Measurements from ENCODE around the gene AP5M1. TPM values are rescaled to one million over a fixed set of nuclear protein-coding genes. Genes with fewer than 3 reads are reported as not detected.

AP5M1 gene
- total and polyA plus RNA-seq, 7 experiments from 2014 or later: 35.6 to 62.8 (median 44.2) TPM

DNA sequence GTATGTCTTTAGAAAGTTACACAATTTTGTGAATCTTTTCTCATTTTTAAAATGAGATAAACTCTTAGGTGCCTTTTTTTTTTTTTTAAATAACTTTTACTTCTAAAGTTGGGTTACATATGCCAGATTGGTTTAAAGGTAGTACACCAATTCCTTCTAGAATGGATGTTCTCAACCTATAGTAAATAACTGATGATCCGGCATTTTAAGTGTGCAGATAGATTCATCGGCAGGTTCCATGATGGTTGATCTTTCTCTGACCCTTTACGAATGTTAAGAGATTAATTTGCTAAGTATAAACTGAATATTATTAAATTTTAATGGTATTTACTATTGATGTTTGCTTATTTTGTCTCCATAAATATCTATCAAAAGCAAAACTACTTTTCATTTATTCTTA lies 8.3 kb downstream of the AP5M1 start:
- ATAC-seq: no peak
- peaks cover 12 to 33% (median 16%) of the 10 kb centered on the region in 5 donors for H3K36me3 Mint-ChIP-seq
- H3K27ac ChIP-seq (ENCODE audit: low read depth, low read length): no peak overlapping the region
- no peak for DNase-seq
- H3K4me1 Mint-ChIP-seq: peaks cover 3 to 51% (median 20%) of the 10 kb centered on the region in 7 donors
- no peak overlapping the region for H3K27ac Mint-ChIP-seq
- no peak overlapping the region for H3K4me3 Mint-ChIP-seq
- H3K4me1 ChIP-seq (ENCODE audit: control insufficient read depth in 2 of 2, insufficient read depth in 2 of 2, low read length in 2 of 2): no peaks in the 10 kb centered on the region
- no peaks in the 10 kb centered on the region for H3K9me3 Mint-ChIP-seq
- H3K27me3 ChIP-seq (ENCODE audit: control insufficient read depth in 2 of 2, insufficient read depth in 2 of 2, low read length in 2 of 2): no peaks in the 10 kb centered on the region
- intact Hi-C loops (cut with micrococcal nuclease): no loop called here
- POLR2A ChIA-PET: no interaction called here
- no peaks in the 10 kb centered on the region for H3K9me3 ChIP-seq (ENCODE audit: control insufficient read depth in 2 of 3, low read length in 3 of 3)
- peaks cover 0 to 25% (median 0%) of the 10 kb centered on the region in 3 experiments for H3K36me3 ChIP-seq (ENCODE audit: control insufficient read depth in 2 of 3, insufficient read depth in 3 of 3, low read length in 3 of 3)
- CTCF ChIA-PET: no interaction called here
- no peak overlapping the region for H3K4me3 ChIP-seq (ENCODE audit: low read length)
- no peaks in the 10 kb centered on the region for H3K27me3 Mint-ChIP-seq

DNA sequence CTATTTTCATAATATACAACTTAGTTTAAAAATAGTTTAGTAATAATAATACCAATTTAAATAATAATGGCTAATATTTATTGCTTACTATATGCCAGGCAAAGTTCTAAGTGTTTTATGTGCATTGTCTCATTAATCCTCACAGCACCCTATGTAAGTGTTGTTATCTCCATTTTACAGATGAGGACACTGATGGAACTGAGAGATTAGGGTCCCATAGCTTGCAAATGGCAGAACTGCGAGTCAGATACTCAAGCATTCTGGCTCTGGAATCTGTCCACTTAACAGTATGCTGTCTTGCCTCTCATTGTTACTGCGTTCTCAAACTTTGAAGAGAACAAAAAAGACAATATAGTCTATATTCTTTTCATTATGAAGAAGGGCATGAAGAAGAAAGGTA lies 19.0 kb downstream of the AP5M1 start:
- intact Hi-C loops (cut with micrococcal nuclease): loop anchor here in 1 of 2 donors (5.0 kb wide), 1 partner anchor 55 kb away; no protein-coding TSS in a partner anchor
- no peaks in the 10 kb centered on the region for H3K4me1 Mint-ChIP-seq
- Histone ChIP-seq H3K27me3 (ENCODE audit: control insufficient read depth in 2 of 2, insufficient read depth in 2 of 2, low read length in 2 of 2) (no peaks in the 10 kb centered on the region), H3K9me3 (ENCODE audit: control insufficient read depth in 2 of 3, low read length in 3 of 3) (no peaks in the 10 kb centered on the region), H3K4me3 (ENCODE audit: low read length) (no peak overlapping the region), H3K36me3 (ENCODE audit: control insufficient read depth in 2 of 3, insufficient read depth in 3 of 3, low read length in 3 of 3) (peaks cover 4 to 38% (median 17%) of the 10 kb centered on the region in 3 experiments), H3K4me1 (ENCODE audit: control insufficient read depth in 2 of 2, insufficient read depth in 2 of 2, low read length in 2 of 2) (no peaks in the 10 kb centered on the region), H3K27ac (ENCODE audit: low read depth, low read length) (no peak overlapping the region)
- peaks cover 0 to 33% (median 10%) of the 10 kb centered on the region in 5 donors for H3K36me3 Mint-ChIP-seq
- no peak overlapping the region for H3K27ac Mint-ChIP-seq
- ChIA-PET POLR2A (interaction anchor here (1.0 kb wide), 1 partner anchor 19 kb away, joined by 5 read pairs; the partner anchor contains the start of genes AP5M1 and EXOC5), CTCF (interaction anchor here (0.6 kb wide), 1 partner anchor 75 kb away, joined by 3 read pairs; no protein-coding TSS in a partner anchor)
- DNase-seq (no peak), ATAC-seq (no peak)
- H3K9me3 Mint-ChIP-seq: no peaks in the 10 kb centered on the region
- H3K27me3 Mint-ChIP-seq: no peaks in the 10 kb centered on the region
- H3K4me3 Mint-ChIP-seq: no peak overlapping the region

DNA sequence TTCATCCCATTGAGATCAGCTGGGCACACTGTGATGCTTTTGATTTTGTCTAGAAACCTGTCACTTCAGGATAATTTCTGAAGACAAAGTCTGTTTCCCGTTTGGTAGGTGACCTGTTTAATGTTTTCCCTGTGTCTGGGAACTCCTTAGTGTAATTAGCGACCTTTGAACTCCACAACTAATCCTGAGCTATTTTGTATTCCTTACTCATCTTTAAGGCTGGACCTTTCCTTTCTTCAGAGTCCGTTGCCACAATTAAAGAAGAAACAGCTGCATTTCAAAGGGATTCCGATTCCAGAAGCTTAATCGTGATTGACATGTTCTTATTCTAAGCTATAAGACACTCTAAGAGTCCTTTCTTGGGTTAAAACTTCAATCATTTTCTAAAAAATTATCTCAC lies 22.0 kb downstream of the AP5M1 start:
- no peak overlapping the region for H3K4me3 Mint-ChIP-seq
- no peak overlapping the region for H3K27ac ChIP-seq (ENCODE audit: low read depth, low read length)
- peaks cover 0 to 13% (median 0%) of the 10 kb centered on the region in 5 donors for H3K36me3 Mint-ChIP-seq
- intact Hi-C loops (cut with micrococcal nuclease): loop anchor here in 1 of 2 donors (5.0 to 10.0 kb wide), 2 partner anchors 83 to 226 kb away; no protein-coding TSS in a partner anchor
- POLR2A ChIA-PET: no interaction called here
- CTCF ChIA-PET: interaction anchor here (0.5 kb wide), 1 partner anchor 1712 kb away, joined by 4 read pairs; no protein-coding TSS in a partner anchor
- H3K9me3 Mint-ChIP-seq: no peaks in the 10 kb centered on the region
- H3K36me3 ChIP-seq (ENCODE audit: control insufficient read depth in 2 of 3, insufficient read depth in 3 of 3, low read length in 3 of 3): peaks cover 4 to 19% (median 12%) of the 10 kb centered on the region in 3 experiments
- no peaks in the 10 kb centered on the region for H3K9me3 ChIP-seq (ENCODE audit: control insufficient read depth in 2 of 3, low read length in 3 of 3)
- no peak overlapping the region for H3K27ac Mint-ChIP-seq
- no peak overlapping the region for H3K4me3 ChIP-seq (ENCODE audit: low read length)
- H3K4me1 ChIP-seq (ENCODE audit: control insufficient read depth in 2 of 2, insufficient read depth in 2 of 2, low read length in 2 of 2): no peaks in the 10 kb centered on the region
- DNase-seq (no peak), ATAC-seq (no peak)
- no peaks in the 10 kb centered on the region for H3K4me1 Mint-ChIP-seq
- H3K27me3 ChIP-seq (ENCODE audit: control insufficient read depth in 2 of 2, insufficient read depth in 2 of 2, low read length in 2 of 2): no peaks in the 10 kb centered on the region
- H3K27me3 Mint-ChIP-seq: no peaks in the 10 kb centered on the region

DNA sequence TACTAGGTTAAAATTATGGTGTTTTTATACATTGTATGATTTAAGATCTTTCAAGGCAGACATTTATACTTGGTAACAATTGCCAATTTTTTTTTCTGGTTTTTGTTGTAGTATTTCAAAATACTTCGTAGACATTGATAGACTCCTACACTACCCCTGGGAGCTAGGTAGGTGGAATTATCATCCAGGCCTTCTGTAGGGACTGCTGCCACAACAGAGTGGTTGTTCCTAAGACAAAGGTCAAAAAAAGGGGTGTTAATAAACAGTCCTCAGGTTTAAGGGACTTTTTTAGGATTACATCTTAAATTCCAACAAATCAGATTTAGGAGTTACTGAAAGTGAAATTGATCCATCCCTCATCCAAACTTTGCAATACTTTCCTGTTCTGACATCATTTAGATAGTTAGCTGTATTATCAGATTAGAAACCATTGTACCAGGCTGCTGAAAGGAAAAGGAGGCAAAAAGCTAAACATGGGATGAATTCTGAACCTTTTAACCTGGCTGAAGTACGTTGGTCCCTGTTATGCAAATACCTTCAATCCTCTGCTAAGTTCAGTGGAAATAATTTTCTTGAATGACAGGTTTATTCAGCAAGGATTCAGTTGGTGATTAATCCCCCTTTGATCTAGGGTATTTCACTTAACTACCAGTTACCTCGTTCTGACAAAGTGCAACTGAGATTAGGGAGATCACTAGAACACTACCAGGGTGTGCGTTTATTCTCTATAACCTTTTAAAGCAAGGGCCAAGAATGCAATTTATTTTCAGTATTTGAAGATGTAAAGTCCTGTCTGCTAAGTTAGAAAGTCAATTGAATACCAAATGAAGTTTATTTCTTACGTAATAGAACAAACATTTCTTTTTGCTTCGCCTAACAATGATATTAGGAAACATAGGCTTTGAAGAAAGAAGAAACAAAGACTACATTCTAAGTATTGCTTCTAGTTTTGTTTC lies 23.2 kb downstream of the AP5M1 start:
- DNase-seq (no peak), ATAC-seq (no peak)
- H3K4me1 ChIP-seq (ENCODE audit: control insufficient read depth in 2 of 2, insufficient read depth in 2 of 2, low read length in 2 of 2): no peaks in the 10 kb centered on the region
- H3K27ac ChIP-seq (ENCODE audit: low read depth, low read length): no peak overlapping the region
- no peaks in the 10 kb centered on the region for H3K9me3 Mint-ChIP-seq
- CTCF ChIA-PET: no interaction called here
- no peaks in the 10 kb centered on the region for H3K27me3 ChIP-seq (ENCODE audit: control insufficient read depth in 2 of 2, insufficient read depth in 2 of 2, low read length in 2 of 2)
- no peaks in the 10 kb centered on the region for H3K27me3 Mint-ChIP-seq
- H3K4me1 Mint-ChIP-seq: no peaks in the 10 kb centered on the region
- H3K9me3 ChIP-seq (ENCODE audit: control insufficient read depth in 2 of 3, low read length in 3 of 3): no peaks in the 10 kb centered on the region
- POLR2A ChIA-PET: interaction anchor here (0.5 kb wide), 1 partner anchor 690 kb away, joined by 3 read pairs; no protein-coding TSS in a partner anchor
- peaks cover 4 to 13% (median 4%) of the 10 kb centered on the region in 3 experiments for H3K36me3 ChIP-seq (ENCODE audit: control insufficient read depth in 2 of 3, insufficient read depth in 3 of 3, low read length in 3 of 3)
- no peak overlapping the region for H3K4me3 Mint-ChIP-seq
- H3K36me3 Mint-ChIP-seq: peaks cover 0 to 13% (median 0%) of the 10 kb centered on the region in 5 donors
- no peak overlapping the region for H3K4me3 ChIP-seq (ENCODE audit: low read length)
- intact Hi-C loops (cut with micrococcal nuclease): loop anchor here in 1 of 2 donors (5.0 to 10.0 kb wide), 2 partner anchors 85 to 227 kb away; no protein-coding TSS in a partner anchor
- peak overlapping the region in 4 of 9 donors; percentile 5 to 41 (median 13) for H3K27ac Mint-ChIP-seq

DNA sequence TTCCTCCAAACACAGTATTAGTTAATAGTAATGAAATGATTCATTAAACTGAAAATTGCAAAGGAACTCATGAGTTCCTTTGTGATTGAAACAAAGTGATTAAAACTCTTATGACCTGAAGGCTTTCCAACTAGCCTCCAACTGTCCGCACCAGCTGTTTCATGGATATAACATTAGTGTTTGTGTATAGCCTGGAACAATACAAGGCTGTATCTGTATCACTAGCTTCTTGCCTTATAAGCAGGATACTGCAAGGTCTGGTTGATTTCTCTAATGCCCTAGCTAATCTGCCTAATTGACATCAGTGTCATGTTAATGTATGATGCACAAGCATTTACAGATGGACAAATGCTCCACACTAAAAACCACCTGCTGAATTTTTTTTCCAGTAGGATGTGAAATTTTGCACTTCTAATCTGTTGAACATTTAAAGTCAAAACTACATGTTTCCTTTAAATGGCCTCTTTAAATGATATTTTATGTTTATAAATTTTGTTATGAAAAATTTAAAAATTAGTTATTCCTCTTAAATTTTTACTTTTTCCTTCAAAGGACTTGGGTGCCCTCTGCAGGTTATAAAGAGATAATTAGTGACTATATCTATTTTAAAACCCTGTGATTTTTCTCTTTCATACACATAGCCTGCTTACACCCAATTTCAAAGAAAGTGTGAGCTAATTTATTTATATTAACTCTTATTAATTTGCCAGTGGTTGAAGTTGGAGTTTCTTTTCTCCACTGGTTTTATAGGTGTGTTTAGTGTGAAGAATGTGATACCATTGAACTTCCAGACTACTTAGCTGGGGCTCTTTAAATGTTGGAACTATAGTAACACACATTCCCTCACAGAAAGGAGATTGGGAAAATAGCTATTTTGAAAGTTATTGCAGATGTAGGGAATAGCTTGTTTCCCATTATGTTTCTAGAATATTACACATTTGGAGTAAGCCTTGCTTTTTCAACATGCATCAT lies 25.4 kb downstream of the AP5M1 start:
- ChIA-PET POLR2A (no interaction called here), CTCF (interaction anchor here (0.6 to 2.5 kb wide), 4 partner anchors 21 to 803 kb away, joined by 3 to 8 read pairs (median 4); no protein-coding TSS in a partner anchor)
- no peaks in the 10 kb centered on the region for H3K27me3 ChIP-seq (ENCODE audit: control insufficient read depth in 2 of 2, insufficient read depth in 2 of 2, low read length in 2 of 2)
- no peaks in the 10 kb centered on the region for H3K4me1 ChIP-seq (ENCODE audit: control insufficient read depth in 2 of 2, insufficient read depth in 2 of 2, low read length in 2 of 2)
- intact Hi-C loops (cut with micrococcal nuclease): loop anchor here in 1 of 2 donors (1.0 to 10.0 kb wide), 3 partner anchors 87 to 804 kb away; no protein-coding TSS in a partner anchor
- H3K9me3 ChIP-seq (ENCODE audit: control insufficient read depth in 2 of 3, low read length in 3 of 3): no peaks in the 10 kb centered on the region
- Mint-ChIP-seq H3K9me3 (no peaks in the 10 kb centered on the region), H3K4me1 (no peaks in the 10 kb centered on the region), H3K27ac (no peak overlapping the region), H3K27me3 (no peaks in the 10 kb centered on the region), H3K4me3 (no peak overlapping the region), H3K36me3 (peaks cover 0 to 11% (median 0%) of the 10 kb centered on the region in 5 donors)
- no peak overlapping the region for H3K27ac ChIP-seq (ENCODE audit: low read depth, low read length)
- no peak overlapping the region for H3K4me3 ChIP-seq (ENCODE audit: low read length)
- H3K36me3 ChIP-seq (ENCODE audit: control insufficient read depth in 2 of 3, insufficient read depth in 3 of 3, low read length in 3 of 3): peaks cover 0 to 9% (median 0%) of the 10 kb centered on the region in 3 experiments
- no peak for ATAC-seq
- DNase-seq: peak in 2 of 9 donors; percentile 2 to 7

DNA sequence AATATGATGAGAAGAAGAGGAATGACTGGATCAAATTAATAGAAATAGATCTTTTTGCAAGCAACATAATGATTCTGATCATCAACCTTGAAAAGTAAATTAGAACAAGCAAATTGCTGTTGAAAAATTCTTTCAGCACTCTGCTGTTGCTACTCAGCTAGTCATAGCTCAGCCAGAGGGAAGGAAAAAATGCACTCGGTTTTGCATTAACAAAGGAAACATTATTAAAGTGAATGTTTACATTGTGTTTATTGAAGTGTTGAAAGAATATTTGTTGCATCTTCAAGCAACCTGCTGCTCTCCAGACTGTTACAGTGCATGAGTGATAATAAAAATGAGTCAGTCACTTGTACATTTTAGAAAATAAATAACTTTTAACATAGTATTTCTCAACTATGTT lies 26.5 kb downstream of the AP5M1 start:
- peaks cover 0 to 7% (median 0%) of the 10 kb centered on the region in 5 donors for H3K36me3 Mint-ChIP-seq
- no peaks in the 10 kb centered on the region for H3K27me3 Mint-ChIP-seq
- no peaks in the 10 kb centered on the region for H3K4me1 Mint-ChIP-seq
- CTCF ChIA-PET: interaction anchor here (0.7 to 2.5 kb wide), 3 partner anchors 20 to 805 kb away, joined by 3 to 8 read pairs (median 4); no protein-coding TSS in a partner anchor
- POLR2A ChIA-PET: no interaction called here
- ATAC-seq (no peak), DNase-seq (no peak)
- no peaks in the 10 kb centered on the region for H3K27me3 ChIP-seq (ENCODE audit: control insufficient read depth in 2 of 2, insufficient read depth in 2 of 2, low read length in 2 of 2)
- H3K27ac ChIP-seq (ENCODE audit: low read depth, low read length): no peak overlapping the region
- H3K36me3 ChIP-seq (ENCODE audit: control insufficient read depth in 2 of 3, insufficient read depth in 3 of 3, low read length in 3 of 3): no peaks in the 10 kb centered on the region
- no peak overlapping the region for H3K27ac Mint-ChIP-seq
- H3K4me3 ChIP-seq (ENCODE audit: low read length): no peak overlapping the region
- H3K9me3 Mint-ChIP-seq: no peaks in the 10 kb centered on the region
- no peaks in the 10 kb centered on the region for H3K4me1 ChIP-seq (ENCODE audit: control insufficient read depth in 2 of 2, insufficient read depth in 2 of 2, low read length in 2 of 2)
- intact Hi-C loops (cut with micrococcal nuclease): loop anchor here in 1 of 2 donors (10.0 kb wide), 1 partner anchor 230 kb away; no protein-coding TSS in a partner anchor
- H3K9me3 ChIP-seq (ENCODE audit: control insufficient read depth in 2 of 3, low read length in 3 of 3): no peaks in the 10 kb centered on the region
- H3K4me3 Mint-ChIP-seq: no peak overlapping the region
